Right lobe of liver (tissue), 4 donors: ENCODE measurements around the gene FRZB.

Experiments
- CTCF ChIP-seq, 4 donors: fragments of 200-600 bp in 3 of 4; fragments of 450-650 bp in 1 of 4; IDR thresholded peaks; one replicate each; pipeline versions ENCODE4 v1.5.1 to v1.8.0; 2016 to 2022; ENCODE audit warnings: antibody characterized with exemption in 4 of 4, mild to moderate bottlenecking in 2 of 4
- POLR2A ChIP-seq: fragments of 450-650 bp; IDR thresholded peaks from one replicate; pipeline ENCODE4 v1.6.1; 2017; ENCODE audit warnings: antibody characterized with exemption, mild to moderate bottlenecking
- donor health status: DM: no; HTN: no; CAD: no.
- donor health status: DM: no; HTN: no; CAD: no.
- donor health status: DM: no; HTN: yes; CAD: no.

- TF ChIP-seq CTCF (IDR thresholded peaks at IDR 0.05) (no peak), POLR2A (no peak)
Measured at GRCh38 chr2:182845794-182846417, 20.5 kb downstream of the FRZB start.
